Measurements from ENCODE around the gene ABL1. TPM values are rescaled to one million over a fixed set of nuclear protein-coding genes. Genes with fewer than 3 reads are reported as not detected.

Gene ABL1
- total RNA-seq, 1 experiment from 2014 or later: 57.2 TPM

- H3K27ac ChIP-seq: no peak overlapping the region
- no peaks in the 10 kb centered on the region for H3K9me3 ChIP-seq (replicated peaks)
- no peak overlapping the region for H3K4me3 ChIP-seq
- no peak for DNase-seq
- H3K27me3 ChIP-seq: peaks cover 55% of the 10 kb centered on the region
- H3K4me1 ChIP-seq: peaks cover 30% of the 10 kb centered on the region
- H3K36me3 ChIP-seq: no peaks in the 10 kb centered on the region
These were observed 98.3 kb downstream of the ABL1 start for GRCh38 chr9:130933114-130934046.

GRCh38 chr9:130934246-130934645 is 99.2 kb downstream of the ABL1 start:
- no peaks in the 10 kb centered on the region for H3K9me3 ChIP-seq (replicated peaks)
- no peak overlapping the region for H3K4me3 ChIP-seq
- H3K4me1 ChIP-seq: peaks cover 21% of the 10 kb centered on the region
- H3K27me3 ChIP-seq: peaks cover 60% of the 10 kb centered on the region
- no peaks in the 10 kb centered on the region for H3K36me3 ChIP-seq
- no peak overlapping the region for H3K27ac ChIP-seq
- DNase-seq: no peak

- Histone ChIP-seq H3K27ac (no peak overlapping the region), H3K36me3 (no peaks in the 10 kb centered on the region), H3K4me3 (no peak overlapping the region), H3K9me3 (replicated peaks) (no peaks in the 10 kb centered on the region), H3K27me3 (peaks cover 61% of the 10 kb centered on the region), H3K4me1 (peaks cover 20% of the 10 kb centered on the region)
- DNase-seq: peak in 1 of 2 experiments; percentile 44
These were observed 99.9 kb downstream of the ABL1 start for GRCh38 chr9:130934702-130935647.

- Histone ChIP-seq H3K36me3 (no peaks in the 10 kb centered on the region), H3K4me3 (no peak overlapping the region), H3K27me3 (peaks cover 64% of the 10 kb centered on the region), H3K9me3 (replicated peaks) (no peaks in the 10 kb centered on the region), H3K27ac (no peak overlapping the region), H3K4me1 (peaks cover 20% of the 10 kb centered on the region)
- DNase-seq: no peak
These were observed 100.7 kb downstream of the ABL1 start for GRCh38 chr9:130935648-130936271.

GRCh38 chr9:130936285-130937117 is 101.4 kb downstream of the ABL1 start:
- Histone ChIP-seq H3K9me3 (replicated peaks) (no peaks in the 10 kb centered on the region), H3K27ac (no peak overlapping the region), H3K4me3 (no peak overlapping the region), H3K4me1 (peaks cover 14% of the 10 kb centered on the region), H3K36me3 (no peaks in the 10 kb centered on the region), H3K27me3 (peaks cover 60% of the 10 kb centered on the region)
- DNase-seq: peak; percentile 94 to 95

Other genes starting within 250 kb of the ABL1 start
- gene PRDM12, start 170.7 kb upstream of the ABL1 start, total RNA-seq (2014; rRNA removed; shearing (Covaris generic)): 28.5 and 31.8 TPM in 2 replicates
- gene EXOSC2, start 141.5 kb upstream of the ABL1 start, total RNA-seq (2014; rRNA removed; shearing (Covaris generic)): 93.7 and 101 TPM in 2 replicates
- gene QRFP, start 61.6 kb downstream of the ABL1 start, total RNA-seq (2014; rRNA removed; shearing (Covaris generic)): not detected in 2 replicates
- gene FIBCD1, start 104.0 kb downstream of the ABL1 start, total RNA-seq (2014; rRNA removed; shearing (Covaris generic)): 2.8 TPM in 1 of 2 replicates, not detected in the other
- not detected in 2 replicates for gene LAMC3, start 173.9 kb downstream of the ABL1 start, total RNA-seq (2014; rRNA removed; shearing (Covaris generic))

Data from SJCRH30 (cell line).